Left cardiac atrium (tissue), 4 donors: ENCODE results near the gene DUSP2. TPM values are rescaled to one million over a fixed set of nuclear protein-coding genes. Genes with fewer than 3 reads are reported as not detected.

Experiments
- ATAC-seq, 2 donors: fragments of 200-7000 bp; cut with Tn5 transposase; one replicate each; pipeline ENCODE4 v1.9.1; 2020; ENCODE audit warnings: mild to moderate bottlenecking in 2 of 2, moderate library complexity in 2 of 2
- DNase-seq: peaks from one replicate; pipeline ENCODE4 v3.0.0-alpha.2; 2020
- intact Hi-C, 2 donors: fragments of 100-400 bp; cut with DNase I; formaldehyde crosslinking; loops; one replicate each; pipeline versions ENCODE4 v1.14.1 to v1.15.1; 2022 to 2023
- long read RNA-seq: library from polyadenylated mRNA; unstranded; transcript quantifications from one replicate; pipeline ENCODE4 v2.0.0, GENCODE V29; 2021
- total RNA-seq, 2 donors: library from RNA; stranded (reverse); fragmentation: NEBNext Ultra II Directional; extraction: Animal tissue kit (Norgen Biotek cat#: 25700); gene quantifications; one replicate each; pipeline ENCODE4 v1.2.1, GENCODE V29; 2021
- donor health status: DM: no; HTN: yes; CAD: no.
- donor health status: DM: no; HTN: yes; CAD: no; lungs with severe emphysema.
- donor health status: DM: yes; HTN: yes; CAD: no.
- donor health status: Dilated cardiomyopathy.

The DUSP2 gene
- total RNA-seq = 1 to 10 TPM; 1.6 to 2.4 TPM
- long read RNA-seq, transcript DUSP2-201 (4 exons, 1,688 nt) = major isoform, 5 of 5 reads
- long read RNA-seq, partial matches to known transcripts = 0 of 5 reads
- long read RNA-seq, other reads (novel, unspliced or antisense) = 0 of 5 reads

GRCh38 chr2:96145036-96145847 lies at the start of gene DUSP2:
TSS of gene DUSP2 (minus strand) at chr2:96145440. CDS start at chr2:96145354, 86 bp downstream.
- ATAC-seq (peak; percentile 84 to 90), DNase-seq (peak; percentile 83)
- intact Hi-C loops = no loop called here

GRCh38 chr2:96191937-96192670 lies 46.9 kb upstream of the DUSP2 start:
- intact Hi-C loops = no loop called here
- no peak for DNase-seq
- peak in 1 of 2 donors; percentile 56 for ATAC-seq

GRCh38 chr2:96188821-96189526 lies 43.7 kb upstream of the DUSP2 start:
- ATAC-seq (no peak), DNase-seq (no peak)
- intact Hi-C loops = no loop called here

DNA sequence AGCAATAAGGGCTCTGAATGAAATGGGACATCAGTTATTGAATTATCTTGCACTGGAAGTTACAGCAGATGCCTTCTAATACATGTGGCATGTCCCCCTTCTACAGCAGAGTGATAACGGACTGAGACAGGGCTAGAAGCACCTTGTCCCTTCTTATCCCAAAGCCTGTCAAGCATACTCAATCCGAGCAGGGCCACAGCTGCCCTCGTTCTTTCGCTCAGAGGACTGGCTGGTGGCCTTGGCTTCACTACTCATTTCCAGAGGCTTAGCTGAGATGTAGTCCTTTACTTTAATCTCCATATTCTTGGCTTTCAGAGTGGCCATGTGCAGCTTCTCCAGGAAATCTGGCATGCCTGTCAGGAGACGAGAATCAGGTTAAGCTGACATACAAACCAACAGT lies 41.3 kb upstream of the DUSP2 start:
- no peak for ATAC-seq
- no peak for DNase-seq
- intact Hi-C loops = no loop called here

- DNase-seq (no peak), ATAC-seq (no peak)
- intact Hi-C loops = no loop called here
Observed at GRCh38 chr2:96185516-96185915, 40.3 kb upstream of the DUSP2 start.

DNA sequence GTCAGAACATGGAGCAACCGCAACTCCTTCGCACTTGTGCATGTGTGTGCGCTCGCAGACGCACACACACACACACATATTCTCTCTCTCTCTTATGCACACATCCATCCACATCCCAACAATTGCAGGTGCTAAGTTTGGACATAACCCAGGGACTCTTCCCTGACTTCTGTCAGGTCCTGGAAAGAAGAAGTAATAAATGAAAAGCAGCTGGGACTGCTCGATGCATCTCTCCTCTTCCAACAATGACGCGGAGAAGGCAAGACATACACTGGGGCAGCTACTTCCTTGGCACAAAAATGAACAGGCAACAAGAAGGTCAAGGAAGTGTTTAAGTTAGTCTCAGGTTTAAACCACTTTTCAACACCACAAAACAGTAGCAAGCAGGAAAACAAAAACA lies 39.7 kb upstream of the DUSP2 start:
- DNase-seq (no peak), ATAC-seq (no peak)
- intact Hi-C loops = no loop called here

DNA sequence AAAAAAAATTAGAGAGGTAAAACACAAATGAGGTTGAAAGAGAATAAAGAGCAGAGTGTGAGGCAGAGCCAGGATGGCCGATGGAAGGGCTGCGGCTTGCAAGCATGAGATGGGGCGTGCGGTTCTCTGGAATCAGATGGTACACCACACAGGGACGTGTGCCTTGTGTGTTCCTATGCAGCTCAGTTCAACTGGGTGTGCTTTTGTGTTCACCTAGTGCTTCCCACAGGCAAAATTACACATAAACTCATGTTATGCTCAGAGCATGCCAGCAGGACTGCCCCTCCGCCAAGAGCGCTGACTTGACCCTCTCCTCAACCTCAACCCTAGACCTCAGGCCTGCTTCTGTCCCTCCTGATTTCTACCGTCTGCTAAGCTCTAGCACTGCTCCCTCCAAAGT lies 38.9 kb upstream of the DUSP2 start:
- ATAC-seq (no peak), DNase-seq (no peak)
- intact Hi-C loops = no loop called here

- ATAC-seq (no peak), DNase-seq (no peak)
- intact Hi-C loops = no loop called here
Observed at GRCh38 chr2:96181529-96181928, 36.3 kb upstream of the DUSP2 start.

DNA sequence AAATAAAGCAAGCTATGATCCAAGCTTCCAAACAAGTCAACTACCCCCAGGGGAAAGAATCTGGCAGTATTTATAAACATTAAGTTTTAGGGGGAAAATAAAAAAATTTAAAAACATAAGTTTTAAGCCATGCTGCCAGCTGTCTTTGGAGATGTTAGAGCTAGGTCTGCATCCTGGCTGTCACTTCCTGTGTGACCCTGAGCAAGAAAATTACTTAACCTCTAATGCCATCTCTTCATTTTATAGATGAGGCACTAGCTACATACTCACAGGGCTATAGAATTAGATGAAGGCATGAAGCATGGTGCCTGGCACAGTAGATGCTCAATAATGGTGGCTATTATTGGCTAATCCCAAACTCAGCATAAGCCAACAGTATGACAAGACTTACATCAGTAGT lies 35.3 kb upstream of the DUSP2 start:
- intact Hi-C loops = no loop called here
- DNase-seq (no peak), ATAC-seq (no peak)

GRCh38 chr2:96180002-96180401 lies 34.8 kb upstream of the DUSP2 start:
- no peak for ATAC-seq
- no peak for DNase-seq
- intact Hi-C loops = no loop called here

DNA sequence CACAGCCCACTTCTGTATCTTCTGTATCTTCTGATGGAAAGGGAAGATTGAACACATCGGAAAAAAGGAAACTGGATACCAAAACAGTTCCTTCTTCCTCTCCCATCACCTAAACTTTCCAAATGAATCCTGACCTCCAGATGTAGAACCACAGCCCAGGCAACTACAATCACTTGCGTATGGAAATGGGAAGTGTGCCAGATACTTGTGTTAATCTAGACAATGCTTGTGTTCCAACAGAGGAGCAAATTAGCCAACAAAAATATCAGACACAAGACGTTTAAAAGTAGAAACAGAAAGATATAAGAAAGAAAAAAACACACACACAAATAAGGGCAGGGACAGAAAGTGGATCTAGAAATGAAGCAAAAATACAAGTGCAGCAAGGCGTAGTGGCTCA lies 31.4 kb upstream of the DUSP2 start:
- intact Hi-C loops = no loop called here
- ATAC-seq = no peak
- DNase-seq = no peak

DNA sequence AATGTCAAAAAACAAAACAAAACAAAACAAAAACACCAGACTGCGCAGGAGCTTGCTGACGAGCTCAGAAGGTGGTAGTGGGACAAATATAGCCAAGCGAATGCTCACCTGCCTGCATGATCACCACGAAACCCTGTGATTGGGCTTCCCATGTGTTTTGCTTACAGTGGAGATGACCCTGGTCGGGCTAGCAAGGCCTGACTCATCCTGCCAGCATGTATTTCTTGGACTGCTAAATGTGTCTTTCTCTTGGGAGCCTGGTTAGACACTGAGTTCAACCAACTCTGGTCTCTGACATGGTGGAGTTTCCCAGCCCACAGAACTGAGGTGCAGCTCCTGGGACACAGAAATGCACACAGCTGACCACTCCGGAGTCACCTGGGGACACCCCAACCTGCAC lies 30.7 kb upstream of the DUSP2 start:
- intact Hi-C loops = no loop called here
- DNase-seq (no peak), ATAC-seq (peak in 1 of 2 donors; percentile 39)

DNA sequence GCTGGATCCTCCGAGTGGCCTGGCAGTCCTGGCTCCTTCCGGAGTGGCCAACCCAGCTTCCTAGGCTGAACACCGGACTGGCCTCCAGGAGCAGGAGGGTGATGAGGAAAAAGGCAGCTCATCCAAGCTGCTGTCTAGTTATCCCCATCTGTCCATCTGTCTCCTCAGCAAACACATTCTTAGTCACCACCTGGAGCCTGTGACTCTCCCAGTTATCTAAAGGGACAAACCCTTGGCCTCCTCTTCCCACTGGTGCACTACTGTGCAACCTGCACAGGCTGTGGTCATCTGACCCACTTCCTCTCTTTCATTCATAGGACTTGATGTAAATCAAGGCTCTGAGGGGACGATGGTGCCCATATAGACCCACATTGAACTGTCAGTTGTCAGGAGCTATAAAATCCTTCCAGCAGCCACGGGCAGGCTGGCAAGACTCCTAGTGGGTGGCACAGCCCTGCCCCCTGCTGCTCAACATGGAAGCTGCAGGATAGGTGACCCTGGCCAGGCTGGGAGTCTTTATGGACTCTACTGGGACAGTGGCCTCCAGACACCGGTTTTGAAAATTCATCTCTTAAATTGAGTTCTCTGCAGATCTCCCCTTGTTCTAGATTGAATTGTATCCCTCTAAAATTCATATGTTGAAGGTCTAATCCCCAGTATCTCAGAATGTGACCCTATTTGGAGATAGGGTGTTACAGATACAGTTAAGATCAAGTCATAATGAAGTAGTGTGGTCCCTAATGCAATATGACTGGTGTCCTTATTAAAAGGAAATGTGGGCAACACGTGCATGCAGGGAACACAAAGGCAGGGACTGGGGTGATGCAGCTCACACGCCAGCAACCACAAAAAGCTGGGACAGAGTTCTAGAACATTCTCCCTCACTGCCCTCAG lies 29.3 kb upstream of the DUSP2 start:
- peak; percentile 88 to 90 for ATAC-seq
- peak; percentile 79 for DNase-seq
- intact Hi-C loops = no loop called here

- ATAC-seq = no peak
- intact Hi-C loops = no loop called here
- DNase-seq = no peak
Observed at GRCh38 chr2:96171831-96172230, 26.6 kb upstream of the DUSP2 start.

- intact Hi-C loops = no loop called here
- no peak for ATAC-seq
Observed at GRCh38 chr2:96170626-96171025, 25.4 kb upstream of the DUSP2 start.

DNA sequence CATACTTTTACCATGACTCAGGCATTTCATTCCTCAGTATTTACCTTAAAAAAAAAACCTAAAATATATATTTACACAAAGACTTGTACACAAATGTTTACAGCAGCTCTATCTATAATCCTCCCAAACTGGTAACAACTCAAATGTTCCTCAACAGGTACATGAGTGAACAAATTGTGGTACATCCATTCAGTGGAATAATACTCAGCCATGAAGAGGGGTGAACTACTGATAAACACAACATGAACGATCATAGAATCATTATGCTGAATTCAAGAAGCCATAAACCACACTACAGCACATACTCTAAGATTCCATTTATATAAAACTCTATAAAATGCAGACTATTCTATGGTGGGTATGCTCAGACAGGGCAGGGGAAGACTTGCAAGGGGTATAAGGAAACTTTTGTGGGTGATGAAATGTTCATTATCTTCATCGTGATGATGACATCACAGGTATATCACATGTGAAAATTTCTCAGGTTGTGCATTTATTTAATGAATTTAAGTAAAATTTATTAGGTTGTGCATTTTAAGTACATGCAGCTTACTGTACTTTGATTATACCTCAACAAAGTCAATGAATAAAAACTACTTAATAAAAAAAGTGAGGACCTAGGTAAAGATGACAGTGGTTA lies 24.7 kb upstream of the DUSP2 start:
- ATAC-seq = no peak
- no peak for DNase-seq
- intact Hi-C loops = no loop called here

More at GRCh38 chr2:96170626-96171025, 25.4 kb upstream of the DUSP2 start:
- no peak for DNase-seq

DNA sequence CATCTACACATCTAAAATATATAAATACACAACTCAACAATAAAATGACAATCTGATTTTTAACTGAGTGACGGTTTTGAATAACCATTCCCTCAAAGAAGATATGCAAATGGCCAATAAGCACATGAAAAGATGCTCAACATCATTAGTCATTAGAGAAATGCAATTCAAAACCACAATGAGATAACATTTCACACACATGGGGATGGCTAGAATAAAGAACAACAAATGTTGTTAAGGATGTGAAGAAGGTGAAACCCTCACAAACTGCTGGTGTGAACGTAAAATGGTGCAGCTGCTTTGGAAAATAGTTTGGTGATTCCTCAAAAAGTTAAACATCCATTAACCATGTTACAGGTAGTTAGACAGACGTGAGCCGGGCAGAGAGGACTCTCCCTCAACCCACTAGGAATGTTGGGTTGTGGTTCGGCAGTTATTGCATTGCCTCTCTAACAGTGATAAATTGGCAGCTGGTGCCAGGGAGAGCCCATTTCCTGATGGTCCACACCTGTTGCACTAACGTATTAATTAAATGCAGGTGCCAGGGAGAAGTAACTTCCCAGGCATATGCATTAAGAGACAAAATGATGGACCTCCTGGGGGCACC lies 22.3 kb upstream of the DUSP2 start:
- DNase-seq = no peak
- intact Hi-C loops = no loop called here

More for the DNA sequence above, 22.3 kb upstream of the DUSP2 start:
- ATAC-seq = no peak
